Activated T-cell treated with anti-CD3 and anti-CD28 coated beads, Interleukin-2, amount 50 U/mL, for 48 hours (primary cell): ENCODE results near the gene DAPK1.

Experiments used
- DNase-seq, 2 experiments: peaks; one replicate each; pipeline ENCODE4 v3.0.0-alpha.2; 2020

DAPK1 gene

GRCh38 chr9:87518702-87519335 is 21.2 kb downstream of the DAPK1 start:
- no peak for DNase-seq

DNA sequence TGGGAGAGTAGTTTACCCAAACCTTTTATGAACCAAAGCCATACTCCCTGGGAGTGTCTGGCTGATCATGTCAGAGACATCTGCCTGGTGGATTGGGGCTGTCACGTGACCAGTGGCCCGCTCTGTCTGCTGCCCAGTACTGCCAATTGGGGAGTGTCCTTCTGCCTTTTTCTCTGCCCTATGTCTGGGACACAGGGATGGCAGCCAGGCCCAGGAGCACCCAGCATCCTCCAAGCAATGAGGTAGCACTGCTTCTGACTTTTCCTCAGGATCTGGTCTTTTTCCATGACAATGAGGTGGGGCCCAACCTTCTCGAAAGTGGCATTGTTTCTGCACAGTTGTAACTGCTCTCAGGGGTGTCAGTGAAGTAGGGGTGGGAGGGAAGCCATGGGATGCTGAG is 21.8 kb downstream of the DAPK1 start:
- DNase-seq: no peak

DNA sequence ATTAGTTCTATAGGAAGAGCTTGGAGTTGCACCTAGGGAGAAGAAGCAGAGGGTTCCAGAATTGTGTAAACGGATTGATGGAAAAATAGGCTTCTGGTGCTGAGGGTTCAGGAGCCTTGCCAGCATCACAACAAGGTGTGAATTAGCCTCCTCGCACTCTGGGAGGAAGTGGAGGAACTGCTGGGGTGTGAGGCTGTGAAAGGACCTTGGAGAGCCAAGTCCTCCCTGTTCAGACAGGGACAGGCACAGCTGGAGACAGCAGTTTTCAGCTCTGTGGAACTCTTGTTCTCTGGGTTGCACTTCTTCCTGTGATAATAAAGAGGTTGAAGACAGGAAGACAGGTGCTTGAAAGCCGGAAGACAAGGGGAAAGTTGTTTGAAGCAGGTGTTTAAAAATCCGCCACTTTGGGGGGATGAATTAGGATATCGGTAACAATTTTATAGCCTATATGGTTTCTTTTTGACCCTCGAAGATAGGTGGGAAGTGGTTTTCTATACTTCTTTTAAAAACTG is 22.6 kb downstream of the DAPK1 start:
- no peak for DNase-seq

DNA sequence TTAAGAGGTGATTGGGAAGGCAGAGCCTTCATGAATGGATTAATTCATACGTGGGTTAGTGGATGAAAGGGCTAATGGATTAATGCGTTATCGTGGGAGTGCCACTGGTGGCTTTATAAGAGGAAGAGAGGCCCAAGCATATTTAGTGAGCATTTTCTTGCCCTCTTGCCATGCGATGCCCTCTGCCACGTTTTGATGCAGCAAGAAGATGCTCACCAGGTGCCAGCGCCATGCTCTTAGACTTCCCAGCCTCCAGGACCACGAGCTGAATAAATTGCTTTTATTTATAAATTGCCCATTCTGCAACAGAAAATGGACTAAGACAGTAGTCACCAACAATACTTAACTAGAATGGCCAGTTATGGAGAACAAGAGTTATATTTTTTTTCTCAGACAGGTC is 24.2 kb downstream of the DAPK1 start:
- DNase-seq: no peak

DNA sequence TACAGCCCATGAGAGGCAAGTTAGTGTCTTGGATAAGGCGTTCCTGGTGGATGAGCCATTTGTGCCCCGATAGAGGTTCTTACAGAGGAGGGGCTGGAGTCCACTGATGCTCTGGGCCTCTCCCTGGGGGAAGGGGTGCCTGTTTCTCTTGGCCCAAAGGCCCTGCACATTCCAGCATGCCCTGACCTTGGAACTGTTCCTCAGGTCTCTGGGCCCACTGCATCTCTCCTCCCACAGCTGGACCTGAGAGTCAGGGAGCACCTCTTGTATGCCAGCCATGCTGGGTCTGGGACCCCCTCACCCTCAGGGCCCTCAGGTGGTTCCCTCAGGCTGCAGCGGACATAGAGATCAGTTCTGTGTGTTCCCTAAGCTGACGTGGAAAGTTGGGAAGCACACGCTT is 26.4 kb downstream of the DAPK1 start:
- DNase-seq: no peak

GRCh38 chr9:87525546-87526303 is 28.1 kb downstream of the DAPK1 start:
- no peak for DNase-seq

- no peak for DNase-seq
Measured at GRCh38 chr9:87527211-87527916, 29.7 kb downstream of the DAPK1 start.

- no peak for DNase-seq
Measured at GRCh38 chr9:87528969-87529368, 31.3 kb downstream of the DAPK1 start.

GRCh38 chr9:87529671-87530070 is 32.0 kb downstream of the DAPK1 start:
- no peak for DNase-seq

DNA sequence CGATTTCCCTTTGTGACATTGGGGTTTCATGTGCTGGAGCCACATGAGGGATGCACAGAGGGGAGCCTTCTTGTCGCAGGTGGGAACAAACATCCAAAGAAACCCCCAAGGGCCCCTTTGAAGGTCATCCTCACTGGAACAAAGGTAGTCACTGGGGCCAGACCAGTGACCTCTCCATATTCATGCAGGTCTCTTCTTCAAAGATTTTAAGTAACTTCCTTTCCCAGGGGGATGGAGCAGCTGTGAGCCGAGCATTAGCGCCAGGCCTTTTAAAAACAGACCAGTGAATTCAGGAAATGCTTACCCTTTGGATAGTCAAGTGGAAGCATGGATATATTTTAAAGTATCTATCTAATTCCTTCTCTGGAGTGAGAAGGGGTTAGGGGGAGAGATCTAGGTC is 33.0 kb downstream of the DAPK1 start:
- DNase-seq: no peak

DNA sequence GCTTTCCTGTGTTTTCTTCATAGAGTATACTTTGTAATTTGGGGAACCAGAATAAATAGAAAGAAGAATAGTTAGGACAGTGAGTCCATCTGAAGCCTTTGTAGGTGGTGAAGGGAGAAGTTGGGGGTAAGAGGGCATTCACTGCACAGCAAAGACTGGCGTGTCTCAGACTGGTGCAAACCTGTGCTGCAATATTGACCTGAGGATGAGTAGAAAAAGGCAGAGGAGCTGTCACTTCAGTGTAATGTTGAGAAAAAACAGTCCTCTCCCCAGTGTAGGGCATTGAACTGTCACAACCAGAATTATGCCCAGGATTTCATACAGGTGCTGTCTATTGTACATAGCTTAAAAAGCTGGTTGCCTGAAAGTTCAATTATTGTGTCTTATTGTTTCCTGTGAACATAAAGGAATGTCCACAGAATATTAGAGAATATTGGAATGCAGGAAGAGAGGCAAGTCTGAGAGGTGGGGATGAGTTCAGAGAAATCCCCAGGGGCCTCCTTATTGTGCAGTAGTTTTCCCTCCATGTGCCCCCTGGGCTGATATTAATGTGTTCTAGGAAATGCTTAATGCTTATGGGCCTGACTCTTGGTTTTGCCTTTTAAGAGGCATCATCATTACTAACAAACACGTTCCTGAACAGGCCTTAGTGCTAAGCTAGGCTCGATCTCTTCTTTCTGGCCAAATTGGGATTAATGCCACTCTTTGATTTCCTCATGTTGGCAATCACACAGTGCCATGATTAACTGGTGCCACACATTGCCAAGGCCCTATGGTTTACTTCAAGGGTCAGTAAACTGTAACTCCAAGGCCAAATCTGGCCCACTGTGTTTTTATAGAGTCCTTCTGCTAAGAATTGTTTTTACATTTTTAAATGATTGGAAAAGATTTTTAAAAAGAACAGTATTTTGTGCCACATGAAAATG is 34.0 kb downstream of the DAPK1 start:
- no peak for DNase-seq

DNA sequence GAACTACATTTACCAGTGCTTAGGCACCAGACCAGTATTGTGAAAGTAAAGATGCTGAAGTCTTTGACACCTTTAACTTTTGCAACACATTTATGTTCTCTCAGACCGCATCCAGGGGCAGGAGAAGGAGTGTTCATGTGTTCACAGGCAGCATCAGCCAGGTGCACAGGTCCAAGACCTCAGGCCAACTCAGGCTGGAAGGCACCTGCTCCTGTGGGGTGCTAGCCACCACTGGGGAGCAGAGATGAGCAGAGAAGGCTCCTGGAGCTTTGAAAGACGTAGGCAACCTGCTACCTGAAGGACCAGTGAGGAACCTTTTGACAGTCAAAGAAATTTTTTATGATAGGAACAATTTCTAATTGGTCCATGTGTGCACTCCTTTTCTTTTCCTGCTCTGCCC is 35.6 kb downstream of the DAPK1 start:
- DNase-seq: no peak

- no peak for DNase-seq
Measured at GRCh38 chr9:87534036-87534435, 36.4 kb downstream of the DAPK1 start.

DNA sequence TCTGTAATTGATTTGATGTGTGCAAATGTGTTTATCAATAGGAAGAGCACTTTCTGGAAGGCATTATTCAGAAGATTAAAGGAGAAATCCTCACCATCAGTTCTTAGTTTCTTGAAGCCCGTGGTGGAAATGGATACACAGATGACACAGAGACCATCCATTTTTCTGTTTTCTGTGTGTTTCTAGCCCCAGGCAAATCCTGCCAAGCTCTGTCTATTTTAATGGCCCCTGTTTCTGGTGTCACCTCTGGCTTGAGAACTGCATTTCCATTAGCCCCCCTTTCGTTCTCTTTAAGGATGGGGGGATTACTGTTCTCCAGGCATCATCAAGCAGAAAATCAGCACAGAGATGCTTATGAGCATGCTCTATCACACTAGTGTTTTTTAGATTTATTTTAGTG is 37.3 kb downstream of the DAPK1 start:
- DNase-seq: no peak

GRCh38 chr9:87535817-87536539 is 38.3 kb downstream of the DAPK1 start:
- peak; percentile 61 to 63 for DNase-seq

DNA sequence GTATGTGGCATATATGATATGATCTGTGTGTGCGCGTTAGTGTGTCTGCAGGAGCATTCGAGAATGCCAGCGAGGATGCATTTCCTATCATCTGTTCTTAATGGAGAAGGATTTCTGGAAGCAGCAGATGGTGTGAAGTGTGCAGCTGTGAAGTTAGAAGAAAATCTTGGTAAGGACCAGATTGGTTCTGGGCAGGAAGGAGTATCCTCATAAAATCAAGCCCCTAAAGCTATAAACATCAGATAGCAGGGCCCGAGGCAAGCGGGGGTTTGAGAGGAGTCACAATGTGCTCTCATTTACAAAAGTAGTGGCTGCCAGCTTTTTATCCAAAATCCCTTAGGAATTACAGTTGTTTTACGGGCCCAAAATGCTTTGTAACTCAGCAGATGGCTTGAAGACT is 40.0 kb downstream of the DAPK1 start:
- DNase-seq: no peak

DNA sequence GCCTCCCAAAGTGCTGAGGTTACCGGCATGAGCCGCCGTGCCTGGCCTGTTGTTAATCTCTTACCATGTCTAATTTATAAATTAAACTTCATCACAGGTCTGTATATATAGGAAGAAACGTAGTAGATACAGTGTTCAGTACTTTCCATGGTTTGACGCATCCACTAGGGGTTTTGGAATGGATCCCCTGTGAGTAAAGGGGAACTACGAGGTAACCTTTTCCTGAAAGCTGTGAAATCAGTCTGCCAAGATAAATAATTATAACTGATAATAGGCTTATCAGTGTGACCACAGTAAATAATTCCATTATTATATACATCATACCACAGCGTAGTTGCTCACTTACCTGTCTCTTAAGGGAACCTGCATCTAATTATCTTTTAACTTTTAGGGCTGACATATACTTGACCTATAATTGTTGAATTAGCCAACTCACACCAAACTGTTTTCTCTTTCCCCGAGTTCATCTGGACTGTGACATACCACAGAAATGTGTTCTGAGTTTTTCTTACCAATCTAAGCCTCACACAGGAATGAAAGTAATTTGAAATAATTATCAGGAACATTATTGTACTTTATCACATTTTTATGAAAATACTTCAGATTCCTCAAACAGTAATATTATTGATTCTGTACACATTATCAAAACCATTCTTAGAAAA is 42.9 kb downstream of the DAPK1 start:
- DNase-seq: no peak

- no peak for DNase-seq
Measured at GRCh38 chr9:87541663-87542062, 44.0 kb downstream of the DAPK1 start.

DNA sequence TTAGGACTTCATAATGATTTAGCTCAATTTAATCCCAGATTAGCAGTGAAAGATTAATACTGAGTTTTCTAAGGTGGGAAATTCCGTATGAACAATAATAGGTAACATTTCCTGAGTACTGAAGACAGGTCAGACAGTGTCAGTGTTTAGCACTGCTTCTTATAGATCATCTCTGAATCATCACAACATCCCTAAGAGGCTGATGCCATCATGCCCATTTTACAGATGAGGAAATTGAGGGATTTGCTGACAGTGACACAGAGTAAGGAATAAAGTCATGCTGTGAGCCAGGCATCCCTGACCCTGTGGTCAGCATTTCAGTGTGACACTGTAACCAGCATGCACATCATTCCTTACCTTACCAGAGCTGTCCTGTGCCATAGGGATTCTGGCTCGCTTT is 44.5 kb downstream of the DAPK1 start:
- DNase-seq: no peak

- no peak for DNase-seq
Measured at GRCh38 chr9:87543251-87543650, 45.6 kb downstream of the DAPK1 start.

DNA sequence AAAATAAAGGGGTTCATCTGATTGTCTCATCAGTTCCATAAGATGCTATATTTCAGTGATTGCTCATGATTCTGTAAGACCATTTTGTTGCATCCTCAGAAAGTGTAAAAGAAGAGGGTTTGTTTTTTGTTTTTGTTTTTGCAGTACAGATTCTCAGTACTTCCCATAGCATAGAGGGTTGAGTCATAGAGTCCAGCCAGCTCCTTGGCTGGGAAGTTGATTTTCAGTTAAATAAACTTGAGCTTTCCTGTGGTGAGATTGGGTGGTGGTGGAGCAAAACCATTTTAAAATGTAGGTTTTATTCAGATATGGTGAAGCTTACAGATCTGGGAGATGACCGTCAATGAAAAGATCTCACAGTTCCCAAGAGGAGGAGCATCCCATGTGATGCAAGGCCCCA is 48.2 kb downstream of the DAPK1 start:
- DNase-seq: no peak

DNA sequence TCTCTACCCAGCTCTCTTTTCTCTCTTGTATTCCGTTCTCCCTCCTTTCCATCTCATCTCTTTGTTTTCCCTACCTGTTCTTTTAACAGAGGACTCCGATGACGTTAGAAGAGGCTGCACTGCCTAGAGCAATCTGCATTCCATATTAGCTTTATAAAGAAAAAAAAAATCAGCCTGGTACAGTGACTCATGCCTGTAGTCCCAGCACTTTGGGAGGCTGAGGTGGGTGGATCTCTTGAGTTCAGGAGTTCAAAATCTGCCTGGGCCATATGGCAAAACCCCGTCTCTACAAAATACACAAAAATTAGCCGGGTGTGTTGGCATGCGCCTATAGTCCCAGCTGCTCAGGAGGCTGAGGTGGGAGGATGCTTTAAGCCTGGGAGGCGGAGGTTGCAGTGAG is 49.0 kb downstream of the DAPK1 start:
- DNase-seq: no peak
